ENCODE results near the gene USP48. TPM values are rescaled to one million over a fixed set of nuclear protein-coding genes. Genes with fewer than 3 reads are reported as not detected.

USP48 gene
- total RNA-seq, 1 donor from 2014 or later, result 61.8 TPM

DNA sequence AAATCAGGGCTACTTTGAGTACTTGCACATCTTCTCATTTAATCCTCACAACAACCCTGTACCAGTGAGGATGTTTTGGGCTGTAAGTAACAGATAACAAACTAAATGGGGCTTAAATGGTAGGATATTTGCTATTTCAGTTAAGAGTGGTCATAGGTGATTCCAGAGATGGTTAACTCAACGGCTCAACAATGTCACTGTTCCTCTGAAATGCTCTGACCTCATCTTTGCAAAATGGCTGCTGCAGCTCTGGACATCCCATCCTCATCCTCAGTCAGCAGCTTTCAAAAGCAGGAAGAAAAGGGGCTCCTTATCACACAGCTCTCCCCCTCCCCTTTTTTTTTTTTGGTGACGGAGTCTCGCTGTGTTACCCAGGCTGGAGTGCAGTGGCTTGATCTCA is 30.6 kb upstream of the USP48 start:
- peaks cover 5% of the 10 kb centered on the region for H3K27me3 Mint-ChIP-seq (ENCODE audit: low read depth)
- H3K4me1 Mint-ChIP-seq, result peaks cover 27% of the 10 kb centered on the region
- no peak for DNase-seq (ENCODE audit: low read depth, low spot score)
- TF ChIP-seq, protein P1, sequence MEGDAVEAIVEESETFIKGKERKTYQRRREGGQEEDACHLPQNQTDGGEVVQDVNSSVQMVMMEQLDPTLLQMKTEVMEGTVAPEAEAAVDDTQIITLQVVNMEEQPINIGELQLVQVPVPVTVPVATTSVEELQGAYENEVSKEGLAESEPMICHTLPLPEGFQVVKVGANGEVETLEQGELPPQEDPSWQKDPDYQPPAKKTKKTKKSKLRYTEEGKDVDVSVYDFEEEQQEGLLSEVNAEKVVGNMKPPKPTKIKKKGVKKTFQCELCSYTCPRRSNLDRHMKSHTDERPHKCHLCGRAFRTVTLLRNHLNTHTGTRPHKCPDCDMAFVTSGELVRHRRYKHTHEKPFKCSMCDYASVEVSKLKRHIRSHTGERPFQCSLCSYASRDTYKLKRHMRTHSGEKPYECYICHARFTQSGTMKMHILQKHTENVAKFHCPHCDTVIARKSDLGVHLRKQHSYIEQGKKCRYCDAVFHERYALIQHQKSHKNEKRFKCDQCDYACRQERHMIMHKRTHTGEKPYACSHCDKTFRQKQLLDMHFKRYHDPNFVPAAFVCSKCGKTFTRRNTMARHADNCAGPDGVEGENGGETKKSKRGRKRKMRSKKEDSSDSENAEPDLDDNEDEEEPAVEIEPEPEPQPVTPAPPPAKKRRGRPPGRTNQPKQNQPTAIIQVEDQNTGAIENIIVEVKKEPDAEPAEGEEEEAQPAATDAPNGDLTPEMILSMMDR (conservative IDR thresholded peaks at IDR 0.05), result no peak
- H3K27ac Mint-ChIP-seq (ENCODE audit: unreplicated experiment), result no peak overlapping the region
- no peak overlapping the region for H3K4me3 Mint-ChIP-seq
- H3K9me3 Mint-ChIP-seq, result no peaks in the 10 kb centered on the region
- H3K36me3 Mint-ChIP-seq (ENCODE audit: low read depth), result no peaks in the 10 kb centered on the region

DNA sequence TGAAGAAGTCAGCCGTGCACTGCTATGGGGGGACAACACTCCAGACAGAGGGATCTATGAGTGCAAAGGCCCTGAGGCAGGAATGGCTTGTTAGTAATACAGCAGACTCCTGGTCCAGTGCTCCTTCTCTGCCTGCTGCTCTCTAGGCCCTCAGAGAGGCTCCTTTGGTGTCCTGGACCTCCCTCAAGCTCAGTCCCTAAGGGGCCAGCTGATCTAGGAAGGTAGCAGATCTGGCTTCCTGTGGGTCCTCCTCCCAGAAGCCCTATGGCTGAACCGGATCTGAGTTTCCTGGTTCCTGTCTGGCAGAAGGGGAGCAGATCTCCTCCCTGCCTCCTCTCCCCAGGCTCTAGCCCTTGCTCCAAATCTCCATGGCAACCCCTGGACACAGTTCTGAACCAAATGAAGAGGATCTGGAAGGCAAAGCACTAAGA is 28.9 kb upstream of the USP48 start, which contains the start of gene LDLRAD2:
Gene LDLRAD2, plus strand, starts transcription at position 391 of the 431 bp plus-strand sequence. CDS start 187 bp downstream, outside the sequence.
- TF ChIP-seq, protein P1 (conservative IDR thresholded peaks at IDR 0.05), result no peak
- H3K27ac Mint-ChIP-seq (ENCODE audit: unreplicated experiment), result no peak within 1 kb of the TSS
- no peaks in the 10 kb centered on the region for H3K9me3 Mint-ChIP-seq
- H3K4me3 Mint-ChIP-seq, result peak within 1 kb of the TSS; percentile 3
- peaks cover 5% of the 10 kb centered on the region for H3K27me3 Mint-ChIP-seq (ENCODE audit: low read depth)
- DNase-seq (ENCODE audit: low read depth, low spot score), result no peak
- H3K36me3 Mint-ChIP-seq (ENCODE audit: low read depth), result no peaks in the 10 kb centered on the region
- peaks cover 21% of the 10 kb centered on the region for H3K4me1 Mint-ChIP-seq

DNA sequence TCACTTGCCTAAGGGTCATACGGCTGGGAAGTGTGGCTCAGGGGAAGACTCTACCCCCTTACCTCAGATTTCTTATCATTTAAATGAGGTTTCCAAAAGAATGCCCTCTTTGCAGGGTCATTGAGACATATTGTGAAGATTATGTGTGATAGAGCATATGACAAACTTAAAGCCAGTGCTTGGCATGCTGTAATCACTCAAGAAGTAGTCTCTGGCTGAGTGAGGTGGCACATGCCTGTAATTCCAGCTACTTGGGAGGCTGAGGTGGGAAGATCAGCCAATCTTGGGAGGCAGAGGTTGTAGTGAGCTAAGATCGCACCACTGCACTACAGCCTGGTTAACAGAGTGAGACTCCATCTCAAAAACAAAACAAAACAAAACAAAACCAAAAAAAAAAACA is 21.6 kb upstream of the USP48 start:
- no peak for DNase-seq (ENCODE audit: low read depth, low spot score)
- H3K4me3 Mint-ChIP-seq, result no peak overlapping the region
- H3K27ac Mint-ChIP-seq (ENCODE audit: unreplicated experiment), result no peak overlapping the region
- no peaks in the 10 kb centered on the region for H3K36me3 Mint-ChIP-seq (ENCODE audit: low read depth)
- H3K27me3 Mint-ChIP-seq (ENCODE audit: low read depth), result no peaks in the 10 kb centered on the region
- no peaks in the 10 kb centered on the region for H3K4me1 Mint-ChIP-seq
- no peaks in the 10 kb centered on the region for H3K9me3 Mint-ChIP-seq
- TF ChIP-seq, protein P1 (conservative IDR thresholded peaks at IDR 0.05), result no peak

DNA sequence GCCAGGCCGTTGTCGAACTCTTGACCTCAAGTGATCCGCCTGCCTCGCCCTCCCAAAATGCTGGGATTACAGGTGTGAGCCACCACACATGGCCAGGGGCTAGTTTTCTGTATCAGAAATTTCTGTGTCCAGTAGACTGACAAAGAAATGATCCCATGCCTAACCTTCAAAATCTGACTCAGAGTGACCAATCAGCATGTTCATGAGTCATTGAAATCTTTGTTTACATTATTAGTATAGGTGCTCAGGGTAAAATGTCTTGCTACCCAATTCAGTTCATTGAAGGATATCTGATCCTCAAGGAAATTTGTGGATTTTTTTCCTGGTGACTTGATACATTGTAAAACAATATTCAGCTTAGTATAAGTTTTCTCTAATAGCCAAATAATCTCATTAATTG is 18.2 kb upstream of the USP48 start:
- no peaks in the 10 kb centered on the region for H3K27me3 Mint-ChIP-seq (ENCODE audit: low read depth)
- H3K27ac Mint-ChIP-seq (ENCODE audit: unreplicated experiment), result no peak overlapping the region
- H3K9me3 Mint-ChIP-seq, result no peaks in the 10 kb centered on the region
- TF ChIP-seq, protein P1 (conservative IDR thresholded peaks at IDR 0.05), result no peak
- no peak for DNase-seq (ENCODE audit: low read depth, low spot score)
- H3K4me1 Mint-ChIP-seq, result no peaks in the 10 kb centered on the region
- no peaks in the 10 kb centered on the region for H3K36me3 Mint-ChIP-seq (ENCODE audit: low read depth)
- H3K4me3 Mint-ChIP-seq, result no peak overlapping the region

DNA sequence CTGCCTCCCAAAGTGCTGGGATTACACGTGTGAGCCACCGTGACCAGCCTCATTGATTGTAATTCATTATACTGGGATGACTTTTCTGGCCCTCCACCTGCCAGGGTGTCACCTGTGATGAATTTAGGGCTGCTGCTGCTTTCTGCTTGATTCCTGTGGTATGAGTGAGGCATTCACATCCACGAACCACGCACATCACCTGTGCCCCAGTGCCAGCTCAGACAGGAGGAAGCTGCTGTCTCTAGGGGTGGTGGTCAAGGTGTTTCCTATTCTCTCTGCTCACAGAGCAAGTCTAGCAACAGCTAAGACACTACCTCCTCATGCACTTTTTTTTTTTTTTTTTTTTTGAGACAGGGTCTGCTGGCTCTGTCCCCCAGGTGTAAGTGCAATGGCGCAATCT is 16.8 kb upstream of the USP48 start:
- Mint-ChIP-seq H3K9me3 (peaks cover 4% of the 10 kb centered on the region), H3K36me3 (ENCODE audit: low read depth) (no peaks in the 10 kb centered on the region), H3K27ac (ENCODE audit: unreplicated experiment) (no peak overlapping the region), H3K27me3 (ENCODE audit: low read depth) (no peaks in the 10 kb centered on the region), H3K4me3 (no peak overlapping the region), H3K4me1 (no peaks in the 10 kb centered on the region)
- DNase-seq (ENCODE audit: low read depth, low spot score), result no peak
- TF ChIP-seq, protein P1 (conservative IDR thresholded peaks at IDR 0.05), result no peak

DNA sequence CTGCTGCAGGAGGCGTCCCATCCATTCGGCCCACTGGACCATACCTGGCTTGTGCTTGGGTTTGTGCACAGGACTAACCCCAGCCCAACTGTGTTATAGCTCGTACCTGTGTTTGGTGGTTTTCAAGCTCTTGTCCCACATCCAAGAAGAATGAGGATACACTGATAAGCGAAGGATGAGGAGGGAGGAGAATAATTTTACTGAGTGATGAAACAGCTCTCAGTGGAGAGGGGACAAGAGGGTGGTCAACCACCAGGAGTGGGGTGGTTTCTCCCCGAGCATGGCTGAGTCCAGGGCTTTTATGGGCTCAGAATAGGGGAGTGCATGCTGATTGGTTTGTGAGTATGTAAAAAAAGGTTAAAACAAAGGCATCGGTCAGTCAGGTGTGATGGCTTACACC is 12.1 kb upstream of the USP48 start:
- Mint-ChIP-seq H3K27ac (ENCODE audit: unreplicated experiment) (no peak overlapping the region), H3K27me3 (ENCODE audit: low read depth) (peaks cover under 1% of the 10 kb centered on the region), H3K4me3 (no peak overlapping the region), H3K9me3 (peaks cover 7% of the 10 kb centered on the region), H3K36me3 (ENCODE audit: low read depth) (no peaks in the 10 kb centered on the region), H3K4me1 (no peaks in the 10 kb centered on the region)
- DNase-seq (ENCODE audit: low read depth, low spot score), result no peak
- TF ChIP-seq, protein P1 (conservative IDR thresholded peaks at IDR 0.05), result no peak

All from neural crest cell (in vitro differentiated cells).